SK-N-SH (cell line): ENCODE measurements around the gene TBX6. TPM values are rescaled to one million over a fixed set of nuclear protein-coding genes. Genes with fewer than 3 reads are reported as not detected.

ENCODE experiments used
- CTCF ChIA-PET: fragments of 300-600, 350-600 bp; formaldehyde crosslinking; extraction: SDS; loops from one replicate; lab custom pipeline; 2021; lab: Yijun Ruan, JAX
- POLR2A ChIA-PET: fragments of 350-600 bp; sonication (Branson Sonifier 250); formaldehyde crosslinking; extraction: SDS; loops from one replicate; lab custom pipeline; 2020; ENCODE audit warnings: antibody characterized with exemption, inconsistent platforms; lab: Yijun Ruan, JAX
- DNase-seq: peaks from one replicate; pipeline ENCODE4 v3.0.0; 2012
- H2AFZ ChIP-seq: fragments of 200-600 bp; sonication (generic); 2 replicates; pipeline ENCODE4 v1.8.1; 2016; ENCODE audit warnings: antibody characterized with exemption, mild to moderate bottlenecking, low read depth
- H3F3A ChIP-seq: fragments of 200-600 bp; sonication (generic); replicated peaks from 2 replicates; pipeline ENCODE3; 2016; ENCODE audit warnings: antibody characterized with exemption, mild to moderate bottlenecking; ENCODE audit not compliant: insufficient read depth
- H3K27ac ChIP-seq, 2 experiments: fragments of 200-500 bp in 1 of 2; fragments of 200-600 bp in 1 of 2; sonication (Bioruptor generic) in 1 of 2; sonication (generic), shearing (Covaris generic) in 1 of 2; 2 replicates each; pipeline versions ENCODE4 v1.5.1 to v1.6.1; 2014 to 2016; ENCODE audit warnings: low read depth in 2 of 2, inconsistent platforms in 1 of 2, low read length in 1 of 2, mild to moderate bottlenecking in 1 of 2, mixed read lengths in 1 of 2
- H3K27me3 ChIP-seq: fragments of 200-600 bp; sonication (generic), shearing (Covaris generic); 2 replicates; pipeline ENCODE4 v1.6.1; 2016; ENCODE audit warnings: mixed run types; ENCODE audit not compliant: insufficient read depth
- H3K36me3 ChIP-seq, 2 experiments: fragments of 200-500 bp in 1 of 2; fragments of 200-600 bp in 1 of 2; sonication (Bioruptor generic) in 1 of 2; sonication (generic) in 1 of 2; replicated peaks in 1 of 2; 2 replicates each; pipeline versions ENCODE3 to v1.5.1; 2014 to 2016; ENCODE audit warnings: low read length in 1 of 2, mild to moderate bottlenecking in 1 of 2; ENCODE audit not compliant: insufficient read depth in 2 of 2, control insufficient read depth in 1 of 2
- H3K4me1 ChIP-seq, 2 experiments: fragments of 200-500 bp in 1 of 2; fragments of 200-600 bp in 1 of 2; sonication (Bioruptor generic) in 1 of 2; sonication (generic), shearing (Covaris generic) in 1 of 2; 2 replicates each; pipeline versions ENCODE4 v1.5.1 to v1.6.1; 2014 to 2016; ENCODE audit warnings: low read depth in 1 of 2, low read length in 1 of 2, mixed run types in 1 of 2; ENCODE audit not compliant: insufficient read depth in 2 of 2, control insufficient read depth in 1 of 2
- H3K4me2 ChIP-seq: fragments of 200-600 bp; sonication (generic), shearing (Covaris generic); 2 replicates; pipeline ENCODE4 v1.6.1; 2017; ENCODE audit warnings: mixed run types
- H3K4me3 ChIP-seq, 2 experiments: fragments of 200-500 bp in 1 of 2; fragments of 200-600 bp in 1 of 2; sonication (Bioruptor generic) in 1 of 2; sonication (generic), shearing (Covaris generic) in 1 of 2; 2 replicates each; pipeline versions ENCODE4 v1.5.1 to v1.8.1; 2014 to 2016; ENCODE audit warnings: low read depth in 2 of 2, inconsistent platforms in 1 of 2, low read length in 1 of 2, mild to moderate bottlenecking in 1 of 2, mixed read lengths in 1 of 2, moderate library complexity in 1 of 2
- H3K79me2 ChIP-seq: fragments of 200-600 bp; sonication (generic); 2 replicates; pipeline ENCODE4 v1.8.1; 2017; ENCODE audit warnings: mild to moderate bottlenecking; ENCODE audit not compliant: insufficient read depth
- H3K9ac ChIP-seq: fragments of 200-600 bp; sonication (generic); 2 replicates; pipeline ENCODE4 v1.6.1; 2017; ENCODE audit warnings: mixed run types
- H3K9me2 ChIP-seq: fragments of 200-600 bp; sonication (generic); 2 replicates; pipeline ENCODE4 v1.6.1; 2017; ENCODE audit warnings: mixed run types
- H3K9me3 ChIP-seq: fragments of 200-600 bp; sonication (generic); 2 replicates; pipeline ENCODE4 v1.6.1; 2017; ENCODE audit warnings: mixed run types, mild to moderate bottlenecking, moderate library complexity
- H4K20me1 ChIP-seq: fragments of 200-600 bp; sonication (generic); 2 replicates; pipeline ENCODE4 v1.6.1; 2017; ENCODE audit warnings: mild to moderate bottlenecking, mixed run types; ENCODE audit not compliant: insufficient read depth
- CHD2 ChIP-seq: fragments of 150-350 bp; IDR thresholded peaks from 2 replicates; pipeline ENCODE4 v1.6.1; 2018; ENCODE audit warnings: low read length; ENCODE audit not compliant: partially characterized antibody
- ELF1 ChIP-seq: IDR thresholded peaks from 2 replicates; pipeline ENCODE4 v1.4.0; 2012
- EP300 ChIP-seq, 2 experiments: IDR thresholded peaks; 2 replicates each; pipeline versions ENCODE4 v1.4.0 to v1.6.1; 2012; ENCODE audit warnings: borderline replicate concordance in 1 of 2, low read depth in 1 of 2, low read length in 1 of 2
- EZH2phosphoT487 ChIP-seq: fragments of 200-600 bp; sonication (generic); IDR thresholded peaks from 2 replicates; pipeline ENCODE4 v1.6.1; 2017; ENCODE audit warnings: low read depth, mixed run types, mild to moderate bottlenecking, antibody characterized with exemption, moderate library complexity, borderline replicate concordance
- FOSL2 ChIP-seq: IDR thresholded peaks from 2 replicates; pipeline ENCODE4 v1.4.0; 2012; ENCODE audit warnings: low read depth, mild to moderate bottlenecking, moderate library complexity, borderline replicate concordance
- FOXJ3 ChIP-seq: sonication (generic); formaldehyde crosslinking; IDR thresholded peaks from 2 replicates; pipeline ENCODE4 v1.5.1; 2020; ENCODE audit warnings: mild to moderate bottlenecking, missing genetic modification reagents
- FOXM1 ChIP-seq: IDR thresholded peaks from 2 replicates; pipeline ENCODE4 v1.4.0; 2012; ENCODE audit warnings: low read depth, mild to moderate bottlenecking
- GABPA ChIP-seq: IDR thresholded peaks from 2 replicates; pipeline ENCODE4 v1.4.0; 2012; ENCODE audit warnings: low read depth, mild to moderate bottlenecking
- GATA2 ChIP-seq: sonication (generic); formaldehyde crosslinking; IDR thresholded peaks from 2 replicates; pipeline ENCODE4 v1.5.0; 2020; ENCODE audit warnings: mild to moderate bottlenecking, missing genetic modification reagents
- JUND ChIP-seq: IDR thresholded peaks from 2 replicates; pipeline ENCODE4 v1.4.0; 2012
- MEF2A ChIP-seq: IDR thresholded peaks from 2 replicates; pipeline ENCODE4 v1.4.0; 2012; ENCODE audit warnings: low read depth, borderline replicate concordance
- NFIC ChIP-seq: IDR thresholded peaks from 2 replicates; pipeline ENCODE4 v1.4.0; 2012; ENCODE audit warnings: borderline replicate concordance
- NRF1 ChIP-seq: IDR thresholded peaks from 2 replicates; pipeline ENCODE4 v1.6.1; 2012; ENCODE audit warnings: low read depth, mild to moderate bottlenecking, low read length
- POLR2AphosphoS5 ChIP-seq: IDR thresholded peaks from 2 replicates; pipeline ENCODE4 v1.6.1; 2012; ENCODE audit warnings: low read depth, low read length
- RFX5 ChIP-seq: IDR thresholded peaks from 2 replicates; pipeline ENCODE4 v1.6.1; 2012; ENCODE audit warnings: mild to moderate bottlenecking, improper control_type of control experiment, low read length
- RXRA ChIP-seq: IDR thresholded peaks from 2 replicates; pipeline ENCODE4 v1.4.0; 2012; ENCODE audit warnings: low read depth, mild to moderate bottlenecking, borderline replicate concordance
- SIN3A ChIP-seq: IDR thresholded peaks from 2 replicates; pipeline ENCODE4 v1.6.1; 2012; ENCODE audit warnings: low read depth, mild to moderate bottlenecking, low read length, moderate library complexity, borderline replicate concordance
- TAF1 ChIP-seq: IDR thresholded peaks from 2 replicates; pipeline ENCODE4 v1.6.1; 2012; ENCODE audit warnings: low read depth, mild to moderate bottlenecking, low read length, moderate library complexity, borderline replicate concordance
- WGBS: methylation state at CpG from one replicate; pipeline ENCODE4 v1.1.6; 2017; ENCODE audit warnings: low lambda C conversion rate; 5-methylcytosine and 5-hydroxymethylcytosine counted together
- polyA plus RNA-seq, 3 experiments: library from polyadenylated mRNA; depleted of rRNA; stranded (reverse); fragments of >200 nt; gene quantifications; 2 replicates each; pipeline ENCODE4 v1.2.3, GENCODE V29; 2012
- TF ChIP-seq, protein P1 (sequence below): IDR thresholded peaks from 2 replicates; pipeline ENCODE4 v1.6.1; 2012; ENCODE audit warnings: mild to moderate bottlenecking, low read depth, low read length, moderate library complexity
- TF ChIP-seq, protein P2 (sequence below): IDR thresholded peaks from 2 replicates; pipeline ENCODE4 v1.4.0; 2012; ENCODE audit warnings: low read depth, borderline replicate concordance
- TF ChIP-seq, protein P3 (sequence below): fragments of 150-350 bp; IDR thresholded peaks from 2 replicates; pipeline ENCODE4 v1.6.1; 2016; ENCODE audit warnings: mild to moderate bottlenecking, low read depth, low read length
- TF ChIP-seq, protein P4 (sequence below): fragments of 150-350 bp; IDR thresholded peaks from 2 replicates; pipeline ENCODE4 v1.6.1; 2017; ENCODE audit warnings: antibody characterized with exemption, low read length, low read depth, borderline replicate concordance
- TF ChIP-seq, protein P5 (sequence below): IDR thresholded peaks from 2 replicates; pipeline ENCODE4 v1.4.0; 2012; ENCODE audit warnings: low read depth
- TF ChIP-seq, protein P6 (sequence below): fragments of 200-600 bp; sonication (generic); IDR thresholded peaks from 2 replicates; pipeline ENCODE4 v1.6.1; 2017; ENCODE audit warnings: antibody characterized with exemption, mild to moderate bottlenecking, moderate library complexity

TBX6 gene
- polyA plus RNA-seq, 1 of the 3 experiments (the other 2 are of a cell fraction), result 0.18 TPM

DNA sequence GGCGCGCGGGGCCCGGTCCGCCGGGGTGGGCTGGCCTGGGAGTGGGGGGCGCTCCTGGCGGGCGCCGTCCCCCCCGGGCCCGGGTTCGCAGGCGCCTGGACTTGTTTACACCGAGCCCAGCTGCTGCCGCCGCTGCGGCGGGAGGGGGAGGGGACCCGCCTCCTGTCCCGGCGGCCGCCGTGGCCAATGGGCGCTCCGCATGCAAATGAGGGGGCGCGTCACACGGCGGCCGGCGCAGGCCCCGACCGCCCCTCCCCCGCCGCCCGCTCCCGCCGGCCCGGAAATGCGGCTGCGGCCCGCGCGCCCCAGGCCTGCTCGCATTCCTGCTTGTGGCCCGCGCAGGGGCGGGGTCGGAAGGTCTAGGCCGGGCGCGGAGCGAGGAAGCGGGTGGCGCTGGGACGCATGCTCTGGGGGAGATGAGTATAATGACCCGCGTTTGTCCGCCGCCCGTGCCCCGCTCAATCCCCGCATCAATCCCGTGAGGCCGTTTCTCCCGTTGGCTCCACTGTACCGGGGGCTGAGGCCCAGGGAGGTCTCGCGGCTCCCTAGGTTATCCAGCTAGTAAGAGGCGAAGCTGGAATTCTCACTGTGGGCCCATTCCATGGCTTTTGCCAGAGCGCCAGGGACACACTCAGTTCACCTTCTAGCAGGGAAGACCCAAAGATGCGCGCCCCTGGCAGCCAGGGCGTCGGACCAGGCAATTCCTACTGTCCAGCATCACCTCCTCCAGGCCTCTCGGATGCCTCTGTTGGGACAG, 4.6 kb upstream of the TBX6 start, which contains the start of gene YPEL3:
TSS of gene YPEL3 (minus strand) at position 109 of the 757 bp plus-strand sequence. CDS start 731 bp downstream, outside the sequence.
- peak; percentile 99 for DNase-seq
- Histone ChIP-seq H3K4me3 (peak within 1 kb of the TSS; percentile 47 to 63), H3K79me2 (peaks cover 4% of the 10 kb centered on the region; the same call in 1 of the 2 replicates), H2AFZ (peak within 1 kb of the TSS; percentile 75; the same call in 1 of the 2 replicates), H3K36me3 (no peaks in the 10 kb centered on the region), H3K27ac (peak within 1 kb of the TSS; percentile 51 to 85; a peak in 3 of 4 replicates), H4K20me1 (no peaks in the 10 kb centered on the region), H3K9me2 (no peaks in the 10 kb centered on the region), H3K9ac (peak within 1 kb of the TSS; percentile 57), H3K27me3 (no peaks in the 10 kb centered on the region), H3F3A (peaks cover 11% of the 10 kb centered on the region), H3K4me1 (peaks cover 0 to 31% of the 10 kb centered on the region in 2 experiments; a peak in 1 of 4 replicates), H3K9me3 (no peaks in the 10 kb centered on the region), H3K4me2 (peak within 1 kb of the TSS; percentile 94)
- POLR2A ChIA-PET, result interaction anchor here (1.4 kb wide), 1 partner anchor 31 kb away, joined by 5 read pairs; the partner anchor contains the start of gene ALDOA
- 50% methylated on average over 23 of the region's 77 CpGs for WGBS
- CTCF ChIA-PET, result interaction anchor here (1.0 to 2.2 kb wide), 3 partner anchors 16 to 89 kb away, joined by 3 to 12 read pairs (median 3); partner anchors contain the start of gene GDPD3
- TF ChIP-seq EP300 (IDR thresholded peaks at IDR 0.05; ENCODE audit: borderline replicate concordance in 1 of 2, low read depth in 1 of 2, low read length in 1 of 2), result no peak
- peak; percentile 76 for TF ChIP-seq CHD2
- no peak for TF ChIP-seq MEF2A
- no peak for TF ChIP-seq FOXM1
- TF ChIP-seq EZH2phosphoT487, result no peak
- no peak for TF ChIP-seq FOSL2
- TF ChIP-seq, protein P1, sequence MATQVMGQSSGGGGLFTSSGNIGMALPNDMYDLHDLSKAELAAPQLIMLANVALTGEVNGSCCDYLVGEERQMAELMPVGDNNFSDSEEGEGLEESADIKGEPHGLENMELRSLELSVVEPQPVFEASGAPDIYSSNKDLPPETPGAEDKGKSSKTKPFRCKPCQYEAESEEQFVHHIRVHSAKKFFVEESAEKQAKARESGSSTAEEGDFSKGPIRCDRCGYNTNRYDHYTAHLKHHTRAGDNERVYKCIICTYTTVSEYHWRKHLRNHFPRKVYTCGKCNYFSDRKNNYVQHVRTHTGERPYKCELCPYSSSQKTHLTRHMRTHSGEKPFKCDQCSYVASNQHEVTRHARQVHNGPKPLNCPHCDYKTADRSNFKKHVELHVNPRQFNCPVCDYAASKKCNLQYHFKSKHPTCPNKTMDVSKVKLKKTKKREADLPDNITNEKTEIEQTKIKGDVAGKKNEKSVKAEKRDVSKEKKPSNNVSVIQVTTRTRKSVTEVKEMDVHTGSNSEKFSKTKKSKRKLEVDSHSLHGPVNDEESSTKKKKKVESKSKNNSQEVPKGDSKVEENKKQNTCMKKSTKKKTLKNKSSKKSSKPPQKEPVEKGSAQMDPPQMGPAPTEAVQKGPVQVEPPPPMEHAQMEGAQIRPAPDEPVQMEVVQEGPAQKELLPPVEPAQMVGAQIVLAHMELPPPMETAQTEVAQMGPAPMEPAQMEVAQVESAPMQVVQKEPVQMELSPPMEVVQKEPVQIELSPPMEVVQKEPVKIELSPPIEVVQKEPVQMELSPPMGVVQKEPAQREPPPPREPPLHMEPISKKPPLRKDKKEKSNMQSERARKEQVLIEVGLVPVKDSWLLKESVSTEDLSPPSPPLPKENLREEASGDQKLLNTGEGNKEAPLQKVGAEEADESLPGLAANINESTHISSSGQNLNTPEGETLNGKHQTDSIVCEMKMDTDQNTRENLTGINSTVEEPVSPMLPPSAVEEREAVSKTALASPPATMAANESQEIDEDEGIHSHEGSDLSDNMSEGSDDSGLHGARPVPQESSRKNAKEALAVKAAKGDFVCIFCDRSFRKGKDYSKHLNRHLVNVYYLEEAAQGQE, result no peak
- TF ChIP-seq FOXJ3 (CRISPR knock-in tag), result no peak
- no peak for TF ChIP-seq RXRA
- TF ChIP-seq JUND, result no peak
- TF ChIP-seq, protein P2, sequence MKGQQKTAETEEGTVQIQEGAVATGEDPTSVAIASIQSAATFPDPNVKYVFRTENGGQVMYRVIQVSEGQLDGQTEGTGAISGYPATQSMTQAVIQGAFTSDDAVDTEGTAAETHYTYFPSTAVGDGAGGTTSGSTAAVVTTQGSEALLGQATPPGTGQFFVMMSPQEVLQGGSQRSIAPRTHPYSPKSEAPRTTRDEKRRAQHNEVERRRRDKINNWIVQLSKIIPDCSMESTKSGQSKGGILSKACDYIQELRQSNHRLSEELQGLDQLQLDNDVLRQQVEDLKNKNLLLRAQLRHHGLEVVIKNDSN, result no peak
- TF ChIP-seq TAF1, result no peak
- TF ChIP-seq ELF1, result peak; percentile 19; the same call in 1 of the 2 replicates
- no peak for TF ChIP-seq GATA2 (CRISPR knock-in tag)
- TF ChIP-seq GABPA, result no peak
- TF ChIP-seq, protein P3, sequence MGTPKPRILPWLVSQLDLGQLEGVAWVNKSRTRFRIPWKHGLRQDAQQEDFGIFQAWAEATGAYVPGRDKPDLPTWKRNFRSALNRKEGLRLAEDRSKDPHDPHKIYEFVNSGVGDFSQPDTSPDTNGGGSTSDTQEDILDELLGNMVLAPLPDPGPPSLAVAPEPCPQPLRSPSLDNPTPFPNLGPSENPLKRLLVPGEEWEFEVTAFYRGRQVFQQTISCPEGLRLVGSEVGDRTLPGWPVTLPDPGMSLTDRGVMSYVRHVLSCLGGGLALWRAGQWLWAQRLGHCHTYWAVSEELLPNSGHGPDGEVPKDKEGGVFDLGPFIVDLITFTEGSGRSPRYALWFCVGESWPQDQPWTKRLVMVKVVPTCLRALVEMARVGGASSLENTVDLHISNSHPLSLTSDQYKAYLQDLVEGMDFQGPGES, result no peak
- TF ChIP-seq NFIC, result no peak
- TF ChIP-seq POLR2AphosphoS5, result 0 out of 2 replicates have a peak, but pooled peaks have one; percentile 33
- TF ChIP-seq, protein P4, sequence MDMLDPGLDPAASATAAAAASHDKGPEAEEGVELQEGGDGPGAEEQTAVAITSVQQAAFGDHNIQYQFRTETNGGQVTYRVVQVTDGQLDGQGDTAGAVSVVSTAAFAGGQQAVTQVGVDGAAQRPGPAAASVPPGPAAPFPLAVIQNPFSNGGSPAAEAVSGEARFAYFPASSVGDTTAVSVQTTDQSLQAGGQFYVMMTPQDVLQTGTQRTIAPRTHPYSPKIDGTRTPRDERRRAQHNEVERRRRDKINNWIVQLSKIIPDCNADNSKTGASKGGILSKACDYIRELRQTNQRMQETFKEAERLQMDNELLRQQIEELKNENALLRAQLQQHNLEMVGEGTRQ, result no peak
- TF ChIP-seq RFX5, result no peak
- TF ChIP-seq SIN3A, result peak; percentile 74; the same call in 1 of the 2 replicates
- peak; percentile 41 for TF ChIP-seq NRF1
- TF ChIP-seq, protein P5, sequence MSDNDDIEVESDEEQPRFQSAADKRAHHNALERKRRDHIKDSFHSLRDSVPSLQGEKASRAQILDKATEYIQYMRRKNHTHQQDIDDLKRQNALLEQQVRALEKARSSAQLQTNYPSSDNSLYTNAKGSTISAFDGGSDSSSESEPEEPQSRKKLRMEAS, result peak; percentile 70
- TF ChIP-seq, protein P6, sequence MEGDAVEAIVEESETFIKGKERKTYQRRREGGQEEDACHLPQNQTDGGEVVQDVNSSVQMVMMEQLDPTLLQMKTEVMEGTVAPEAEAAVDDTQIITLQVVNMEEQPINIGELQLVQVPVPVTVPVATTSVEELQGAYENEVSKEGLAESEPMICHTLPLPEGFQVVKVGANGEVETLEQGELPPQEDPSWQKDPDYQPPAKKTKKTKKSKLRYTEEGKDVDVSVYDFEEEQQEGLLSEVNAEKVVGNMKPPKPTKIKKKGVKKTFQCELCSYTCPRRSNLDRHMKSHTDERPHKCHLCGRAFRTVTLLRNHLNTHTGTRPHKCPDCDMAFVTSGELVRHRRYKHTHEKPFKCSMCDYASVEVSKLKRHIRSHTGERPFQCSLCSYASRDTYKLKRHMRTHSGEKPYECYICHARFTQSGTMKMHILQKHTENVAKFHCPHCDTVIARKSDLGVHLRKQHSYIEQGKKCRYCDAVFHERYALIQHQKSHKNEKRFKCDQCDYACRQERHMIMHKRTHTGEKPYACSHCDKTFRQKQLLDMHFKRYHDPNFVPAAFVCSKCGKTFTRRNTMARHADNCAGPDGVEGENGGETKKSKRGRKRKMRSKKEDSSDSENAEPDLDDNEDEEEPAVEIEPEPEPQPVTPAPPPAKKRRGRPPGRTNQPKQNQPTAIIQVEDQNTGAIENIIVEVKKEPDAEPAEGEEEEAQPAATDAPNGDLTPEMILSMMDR, result no peak
